Neural cell (in vitro differentiated cells): ENCODE results near the gene CFAP58. TPM values are rescaled to one million over a fixed set of nuclear protein-coding genes. Genes with fewer than 3 reads are reported as not detected.

Source experiments
- H2AFZ ChIP-seq: fragments of 200-600, 300-800 bp; sonication (generic), shearing (Covaris generic); 2 replicates; pipeline ENCODE4 v1.6.0; 2014; ENCODE audit warnings: low read depth, mild to moderate bottlenecking, antibody characterized with exemption, low read length, moderate library complexity
- H3F3A ChIP-seq: fragments of 200-600 bp; shearing (Covaris generic); 2 replicates; pipeline ENCODE4 v1.6.1; 2016; ENCODE audit warnings: mild to moderate bottlenecking, moderate library complexity, mixed read lengths, antibody characterized with exemption, low read length; ENCODE audit not compliant: insufficient read depth, poor library complexity, severe bottlenecking
- H3K27ac ChIP-seq: fragments of 200-600, 300-800 bp; sonication (generic), shearing (Covaris generic); 2 replicates; pipeline ENCODE4 v1.5.1; 2014; ENCODE audit warnings: mild to moderate bottlenecking, low read length, moderate library complexity
- H3K27me3 ChIP-seq: fragments of 300-800, 200-600 bp; sonication (generic), shearing (Covaris generic); 2 replicates; pipeline ENCODE4 v1.6.0; 2014; ENCODE audit warnings: mild to moderate bottlenecking, low read depth, low read length, moderate library complexity; ENCODE audit not compliant: insufficient read depth
- H3K36me3 ChIP-seq: fragments of 300-800, 200-600 bp; sonication (generic), shearing (Covaris generic); 2 replicates; pipeline ENCODE4 v1.5.1; 2014; ENCODE audit warnings: mild to moderate bottlenecking, antibody characterized with exemption, low read length, moderate library complexity; ENCODE audit not compliant: insufficient read depth
- H3K4me2 ChIP-seq: fragments of 300-800, 200-600 bp; sonication (generic), shearing (Covaris generic); 2 replicates; pipeline ENCODE4 v1.6.0; 2014; ENCODE audit warnings: mild to moderate bottlenecking, low read length
- H3K4me3 ChIP-seq: fragments of 300-800, 200-600 bp; sonication (generic), shearing (Covaris generic); 2 replicates; pipeline ENCODE4 v1.5.1; 2014; ENCODE audit warnings: mild to moderate bottlenecking, low read length, moderate library complexity
- H3K79me2 ChIP-seq: fragments of 200-600 bp; shearing (Covaris generic); replicated peaks from 2 replicates; pipeline ENCODE4 v1.6.0; 2014; ENCODE audit warnings: mild to moderate bottlenecking, low read length, moderate library complexity; ENCODE audit not compliant: insufficient read depth
- H3K9ac ChIP-seq: fragments of 300-800, 200-600 bp; sonication (generic), shearing (Covaris generic); 2 replicates; pipeline ENCODE4 v1.6.1; 2016; ENCODE audit warnings: mild to moderate bottlenecking, low read length, mixed read lengths
- H3K9me2 ChIP-seq: fragments of 200-600 bp; shearing (Covaris generic); 2 replicates; pipeline ENCODE4 v1.6.1; 2016; ENCODE audit warnings: mild to moderate bottlenecking, low read length, mixed read lengths; ENCODE audit not compliant: insufficient read depth
- H3K9me3 ChIP-seq: fragments of 200-600, 300-800 bp; sonication (generic), shearing (Covaris generic); 2 replicates; pipeline ENCODE4 v1.6.1; 2016; ENCODE audit warnings: mild to moderate bottlenecking, mixed run types, low read length, moderate library complexity, mixed read lengths
- H4K20me1 ChIP-seq: fragments of 200-600 bp; shearing (Covaris generic); 2 replicates; pipeline ENCODE4 v1.6.1; 2016; ENCODE audit warnings: mild to moderate bottlenecking, mixed run types; ENCODE audit not compliant: insufficient read depth
- EP300 ChIP-seq: fragments of 450-650 bp; conservative IDR thresholded peaks from 2 replicates; pipeline ENCODE4 v1.6.1; 2014; ENCODE audit warnings: antibody characterized with exemption, mild to moderate bottlenecking, moderate library complexity; ENCODE audit not compliant: poor library complexity, severe bottlenecking
- EZH2 ChIP-seq: fragments of 200-600, 300-800 bp; shearing (Covaris generic), sonication (generic); IDR thresholded peaks from 2 replicates; pipeline ENCODE4 v1.6.1; 2014; ENCODE audit warnings: antibody characterized with exemption, low read length, borderline replicate concordance, mild to moderate bottlenecking; ENCODE audit not compliant: insufficient read depth, poor library complexity, severe bottlenecking
- MXI1 ChIP-seq: fragments of 450-650 bp; conservative IDR thresholded peaks from 2 replicates; pipeline ENCODE4 v1.6.1; 2014; ENCODE audit warnings: antibody characterized with exemption, mild to moderate bottlenecking; ENCODE audit not compliant: poor library complexity, severe bottlenecking
- POLR2AphosphoS5 ChIP-seq: IDR thresholded peaks from 2 replicates; pipeline ENCODE4 v1.6.1; 2012
- RAD21 ChIP-seq: fragments of 450-650 bp; conservative IDR thresholded peaks from 2 replicates; pipeline ENCODE4 v1.6.1; 2014; ENCODE audit warnings: antibody characterized with exemption, mild to moderate bottlenecking, moderate library complexity
- TAF1 ChIP-seq: IDR thresholded peaks from 2 replicates; pipeline ENCODE4 v1.6.1; 2012; ENCODE audit warnings: low read depth
- polyA plus RNA-seq: library from polyadenylated mRNA; depleted of rRNA; stranded (reverse); fragments of >200 nt; gene quantifications from 2 replicates; pipeline ENCODE4 v1.2.3, GENCODE V29; 2014
- TF ChIP-seq, protein P1 (sequence below): IDR thresholded peaks from 2 replicates; pipeline ENCODE4 v1.6.1; 2012; ENCODE audit warnings: borderline replicate concordance
- TF ChIP-seq, protein P2 (sequence below): fragments of 450-650 bp; IDR thresholded peaks from 2 replicates; pipeline ENCODE4 v1.5.1; 2014; ENCODE audit warnings: antibody characterized with exemption, mild to moderate bottlenecking, moderate library complexity; ENCODE audit not compliant: poor library complexity, severe bottlenecking

CFAP58 gene
- polyA plus RNA-seq, 1 donor from 2014 or later, result not detected

DNA sequence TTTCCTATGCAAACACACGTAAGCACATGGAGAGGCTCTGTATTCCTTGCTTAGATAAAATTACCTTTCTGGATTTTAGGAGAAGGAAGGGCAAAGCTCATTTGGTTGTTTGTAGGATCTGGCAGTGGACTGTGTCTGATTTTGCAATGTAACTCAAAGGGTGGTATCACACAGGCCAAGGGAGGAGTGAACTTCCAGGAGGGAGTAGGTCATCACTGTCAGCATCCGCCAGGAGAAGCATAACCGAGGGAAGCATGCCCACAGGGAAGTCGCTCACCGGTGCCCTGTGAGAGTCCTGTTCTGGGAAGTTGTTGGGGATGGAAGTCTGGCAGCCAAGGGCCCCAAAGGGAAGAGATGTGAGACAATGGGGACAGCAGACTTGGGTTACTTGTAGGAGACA is 74.4 kb downstream of the CFAP58 start:
- TF ChIP-seq, protein P1, sequence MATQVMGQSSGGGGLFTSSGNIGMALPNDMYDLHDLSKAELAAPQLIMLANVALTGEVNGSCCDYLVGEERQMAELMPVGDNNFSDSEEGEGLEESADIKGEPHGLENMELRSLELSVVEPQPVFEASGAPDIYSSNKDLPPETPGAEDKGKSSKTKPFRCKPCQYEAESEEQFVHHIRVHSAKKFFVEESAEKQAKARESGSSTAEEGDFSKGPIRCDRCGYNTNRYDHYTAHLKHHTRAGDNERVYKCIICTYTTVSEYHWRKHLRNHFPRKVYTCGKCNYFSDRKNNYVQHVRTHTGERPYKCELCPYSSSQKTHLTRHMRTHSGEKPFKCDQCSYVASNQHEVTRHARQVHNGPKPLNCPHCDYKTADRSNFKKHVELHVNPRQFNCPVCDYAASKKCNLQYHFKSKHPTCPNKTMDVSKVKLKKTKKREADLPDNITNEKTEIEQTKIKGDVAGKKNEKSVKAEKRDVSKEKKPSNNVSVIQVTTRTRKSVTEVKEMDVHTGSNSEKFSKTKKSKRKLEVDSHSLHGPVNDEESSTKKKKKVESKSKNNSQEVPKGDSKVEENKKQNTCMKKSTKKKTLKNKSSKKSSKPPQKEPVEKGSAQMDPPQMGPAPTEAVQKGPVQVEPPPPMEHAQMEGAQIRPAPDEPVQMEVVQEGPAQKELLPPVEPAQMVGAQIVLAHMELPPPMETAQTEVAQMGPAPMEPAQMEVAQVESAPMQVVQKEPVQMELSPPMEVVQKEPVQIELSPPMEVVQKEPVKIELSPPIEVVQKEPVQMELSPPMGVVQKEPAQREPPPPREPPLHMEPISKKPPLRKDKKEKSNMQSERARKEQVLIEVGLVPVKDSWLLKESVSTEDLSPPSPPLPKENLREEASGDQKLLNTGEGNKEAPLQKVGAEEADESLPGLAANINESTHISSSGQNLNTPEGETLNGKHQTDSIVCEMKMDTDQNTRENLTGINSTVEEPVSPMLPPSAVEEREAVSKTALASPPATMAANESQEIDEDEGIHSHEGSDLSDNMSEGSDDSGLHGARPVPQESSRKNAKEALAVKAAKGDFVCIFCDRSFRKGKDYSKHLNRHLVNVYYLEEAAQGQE, result no peak
- no peak for TF ChIP-seq RAD21
- TF ChIP-seq, protein P2, sequence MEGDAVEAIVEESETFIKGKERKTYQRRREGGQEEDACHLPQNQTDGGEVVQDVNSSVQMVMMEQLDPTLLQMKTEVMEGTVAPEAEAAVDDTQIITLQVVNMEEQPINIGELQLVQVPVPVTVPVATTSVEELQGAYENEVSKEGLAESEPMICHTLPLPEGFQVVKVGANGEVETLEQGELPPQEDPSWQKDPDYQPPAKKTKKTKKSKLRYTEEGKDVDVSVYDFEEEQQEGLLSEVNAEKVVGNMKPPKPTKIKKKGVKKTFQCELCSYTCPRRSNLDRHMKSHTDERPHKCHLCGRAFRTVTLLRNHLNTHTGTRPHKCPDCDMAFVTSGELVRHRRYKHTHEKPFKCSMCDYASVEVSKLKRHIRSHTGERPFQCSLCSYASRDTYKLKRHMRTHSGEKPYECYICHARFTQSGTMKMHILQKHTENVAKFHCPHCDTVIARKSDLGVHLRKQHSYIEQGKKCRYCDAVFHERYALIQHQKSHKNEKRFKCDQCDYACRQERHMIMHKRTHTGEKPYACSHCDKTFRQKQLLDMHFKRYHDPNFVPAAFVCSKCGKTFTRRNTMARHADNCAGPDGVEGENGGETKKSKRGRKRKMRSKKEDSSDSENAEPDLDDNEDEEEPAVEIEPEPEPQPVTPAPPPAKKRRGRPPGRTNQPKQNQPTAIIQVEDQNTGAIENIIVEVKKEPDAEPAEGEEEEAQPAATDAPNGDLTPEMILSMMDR, result no peak
- no peak for TF ChIP-seq MXI1
- TF ChIP-seq POLR2AphosphoS5, result no peak
- H3K4me3 ChIP-seq, result no peak overlapping the region
- H3K4me2 ChIP-seq, result no peak overlapping the region
- no peak overlapping the region for H2AFZ ChIP-seq
- H3F3A ChIP-seq, result no peaks in the 10 kb centered on the region
- no peaks in the 10 kb centered on the region for H4K20me1 ChIP-seq
- no peaks in the 10 kb centered on the region for H3K36me3 ChIP-seq
- no peak overlapping the region for H3K9ac ChIP-seq
- no peaks in the 10 kb centered on the region for H3K9me2 ChIP-seq
- H3K27me3 ChIP-seq, result no peaks in the 10 kb centered on the region
- H3K27ac ChIP-seq, result no peak overlapping the region
- H3K79me2 ChIP-seq, result no peaks in the 10 kb centered on the region
- no peaks in the 10 kb centered on the region for H3K9me3 ChIP-seq

DNA sequence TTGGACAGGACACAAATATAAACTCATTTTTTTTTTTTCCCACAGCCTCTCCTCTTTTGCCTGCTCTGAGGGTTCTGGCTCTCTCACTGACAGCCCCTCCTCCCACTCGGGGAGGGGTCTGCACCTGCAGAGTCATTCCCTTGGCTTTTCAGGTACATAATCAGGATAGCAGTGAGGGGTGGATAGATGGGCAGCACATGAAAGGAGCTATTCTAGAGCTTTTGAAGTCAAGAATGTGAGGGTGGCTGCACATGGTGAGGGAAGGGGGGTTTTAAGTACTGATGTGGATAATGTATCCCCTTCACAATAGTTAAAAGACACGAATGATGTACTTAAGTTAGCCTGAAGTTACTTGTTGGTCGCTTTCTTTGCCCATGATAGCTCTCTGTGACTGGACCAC is 76.2 kb downstream of the CFAP58 start:
- Histone ChIP-seq H3K27ac (no peak overlapping the region), H3K4me3 (no peak overlapping the region), H3K79me2 (no peaks in the 10 kb centered on the region), H3K9ac (no peak overlapping the region), H3K9me3 (no peaks in the 10 kb centered on the region), H4K20me1 (no peaks in the 10 kb centered on the region), H3F3A (no peaks in the 10 kb centered on the region), H2AFZ (no peak overlapping the region), H3K36me3 (no peaks in the 10 kb centered on the region), H3K4me2 (no peak overlapping the region), H3K27me3 (no peaks in the 10 kb centered on the region), H3K9me2 (no peaks in the 10 kb centered on the region)
- TF ChIP-seq TAF1 (no peak), EP300 (no peak), EZH2 (no peak)
- TF ChIP-seq, protein P2, result no peak
- TF ChIP-seq, protein P1, result no peak
